KG1 (cell line): ENCODE measurements around the gene ZNF574.
"Not testable (repeated sequence)": the region's sequence is repeated elsewhere in the genome, so short reads cannot be mapped to it uniquely, and the experiment has no call there.

Experiments used
- DNase-seq: peaks from one replicate; lab custom pipeline; 2025; lab: John Stamatoyannopoulos, UW

Gene ZNF574, protein sequence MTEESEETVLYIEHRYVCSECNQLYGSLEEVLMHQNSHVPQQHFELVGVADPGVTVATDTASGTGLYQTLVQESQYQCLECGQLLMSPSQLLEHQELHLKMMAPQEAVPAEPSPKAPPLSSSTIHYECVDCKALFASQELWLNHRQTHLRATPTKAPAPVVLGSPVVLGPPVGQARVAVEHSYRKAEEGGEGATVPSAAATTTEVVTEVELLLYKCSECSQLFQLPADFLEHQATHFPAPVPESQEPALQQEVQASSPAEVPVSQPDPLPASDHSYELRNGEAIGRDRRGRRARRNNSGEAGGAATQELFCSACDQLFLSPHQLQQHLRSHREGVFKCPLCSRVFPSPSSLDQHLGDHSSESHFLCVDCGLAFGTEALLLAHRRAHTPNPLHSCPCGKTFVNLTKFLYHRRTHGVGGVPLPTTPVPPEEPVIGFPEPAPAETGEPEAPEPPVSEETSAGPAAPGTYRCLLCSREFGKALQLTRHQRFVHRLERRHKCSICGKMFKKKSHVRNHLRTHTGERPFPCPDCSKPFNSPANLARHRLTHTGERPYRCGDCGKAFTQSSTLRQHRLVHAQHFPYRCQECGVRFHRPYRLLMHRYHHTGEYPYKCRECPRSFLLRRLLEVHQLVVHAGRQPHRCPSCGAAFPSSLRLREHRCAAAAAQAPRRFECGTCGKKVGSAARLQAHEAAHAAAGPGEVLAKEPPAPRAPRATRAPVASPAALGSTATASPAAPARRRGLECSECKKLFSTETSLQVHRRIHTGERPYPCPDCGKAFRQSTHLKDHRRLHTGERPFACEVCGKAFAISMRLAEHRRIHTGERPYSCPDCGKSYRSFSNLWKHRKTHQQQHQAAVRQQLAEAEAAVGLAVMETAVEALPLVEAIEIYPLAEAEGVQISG

DNA sequence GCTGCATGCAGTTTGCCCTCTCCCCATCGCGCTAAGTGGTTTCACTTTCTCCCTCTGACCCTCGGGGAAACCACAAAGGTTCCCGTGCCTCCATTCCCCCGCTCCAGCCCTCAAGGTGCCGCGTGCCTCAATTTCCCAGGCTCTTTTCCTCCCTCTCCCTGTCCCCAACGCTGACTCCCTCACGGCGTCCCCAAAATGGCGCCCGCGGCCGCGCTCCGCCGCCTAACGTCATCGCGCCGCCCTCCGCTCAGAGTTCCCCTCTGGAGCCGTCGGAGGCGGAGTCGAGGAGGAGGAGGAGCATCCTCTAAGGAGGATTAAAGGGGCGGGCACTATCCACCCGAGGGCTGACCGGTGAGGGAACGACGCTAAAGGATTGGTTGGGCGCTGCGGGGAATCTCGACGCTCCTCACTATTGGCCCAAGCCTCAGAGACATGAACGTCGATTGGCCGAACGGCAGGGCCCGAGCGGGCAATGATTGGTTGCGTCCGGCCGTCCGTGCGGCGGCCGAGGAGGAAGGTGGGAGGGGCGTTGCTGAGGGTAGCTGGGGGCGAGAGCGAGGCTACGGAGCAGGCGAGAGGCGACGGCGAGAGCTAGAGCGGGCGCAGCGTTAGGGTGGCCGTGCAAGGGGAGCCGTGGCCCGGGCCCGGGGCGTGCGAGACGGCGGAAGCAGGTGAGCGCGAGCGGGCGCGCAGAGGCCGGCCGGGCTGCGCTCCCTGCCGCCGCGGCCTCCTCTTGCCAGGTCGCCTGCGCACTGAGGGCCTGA lies at the start of gene ZNF574:
Gene ZNF574, plus strand, starts transcription at position 551 of the 764 bp plus-strand sequence. CDS start 2,441 bp downstream, outside the sequence.
- DNase-seq, result peak; percentile 95

DNA sequence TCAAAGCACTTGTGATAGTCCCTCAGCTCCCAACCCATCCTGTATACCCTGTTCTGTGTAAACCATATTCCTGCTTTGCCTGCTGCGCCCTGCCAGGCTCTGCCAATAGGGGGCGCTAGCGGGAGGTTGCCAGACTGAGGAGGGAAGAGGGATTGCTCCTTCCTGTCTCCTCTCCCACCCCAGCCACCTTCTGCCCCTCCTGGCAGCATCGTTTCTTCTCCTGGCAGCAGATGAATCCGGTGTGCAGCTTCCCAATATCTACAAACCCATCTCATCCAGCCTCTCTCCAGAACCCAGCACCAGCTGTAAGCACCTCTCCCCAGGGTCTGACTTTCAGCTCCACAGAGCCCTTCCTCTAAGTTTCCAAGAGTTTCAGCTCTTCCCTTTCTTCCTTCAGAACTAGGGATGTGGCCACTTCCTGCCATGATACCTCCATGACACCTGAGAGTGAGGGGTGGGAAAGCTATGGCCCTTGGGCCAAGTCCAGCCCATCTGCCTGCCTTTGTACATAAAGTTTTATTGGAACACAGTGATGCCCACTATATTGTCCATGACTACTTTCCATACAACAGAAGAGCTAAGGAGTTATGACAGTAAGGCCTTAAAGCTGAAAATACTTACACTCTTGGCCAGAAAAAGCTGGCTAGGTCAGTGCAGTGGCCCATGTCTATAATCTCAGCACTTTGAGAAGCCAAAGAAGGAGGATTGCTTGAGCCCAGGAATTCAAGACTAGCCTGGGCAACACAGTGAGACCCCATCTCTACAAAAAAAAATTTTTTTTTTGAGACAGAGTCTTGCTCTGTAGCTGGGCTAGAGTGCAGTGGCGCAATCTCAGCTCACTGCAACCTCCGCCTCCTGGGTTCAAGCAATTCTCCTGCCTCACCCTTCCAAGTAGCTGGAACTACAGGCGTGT lies 47.4 kb upstream of the ZNF574 start:
- no peak for DNase-seq

DNA sequence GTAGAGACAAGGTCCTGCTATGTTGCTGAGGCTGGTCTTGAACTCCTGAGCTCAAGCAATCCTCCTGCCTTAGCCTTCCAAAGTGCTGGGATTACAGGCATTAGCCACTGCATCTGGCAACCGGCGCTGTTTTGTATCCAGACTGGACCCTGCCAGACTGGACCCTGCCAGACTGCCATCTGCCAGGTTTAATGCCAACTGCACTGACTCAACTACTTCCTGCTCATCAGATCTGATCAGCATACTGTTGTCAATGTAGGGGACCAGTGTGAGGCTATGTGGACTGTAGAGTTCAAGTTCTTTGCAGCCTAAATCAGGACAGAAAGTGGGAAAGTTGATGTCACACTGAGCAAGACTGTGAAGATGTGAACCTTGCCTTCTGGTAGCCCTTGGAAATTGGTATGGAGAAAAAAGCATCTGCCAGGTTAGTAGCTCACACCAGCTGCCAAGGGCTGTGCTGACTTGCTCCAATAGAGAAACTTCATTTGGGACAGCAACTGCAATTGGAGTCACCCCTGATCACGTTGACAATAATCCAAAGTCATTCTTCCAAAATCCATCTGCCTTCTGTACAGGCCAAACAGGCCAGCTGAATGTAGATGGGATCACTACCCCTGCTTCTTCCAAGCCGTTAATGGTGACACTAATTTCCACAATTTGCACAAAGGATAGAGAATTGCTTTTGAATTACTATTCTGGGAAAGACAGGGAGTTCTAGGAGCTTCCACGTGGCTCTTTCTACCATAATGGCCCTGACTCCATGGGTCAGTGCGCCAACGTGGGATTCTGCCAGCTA lies 45.1 kb upstream of the ZNF574 start:
- DNase-seq, result no peak

DNA sequence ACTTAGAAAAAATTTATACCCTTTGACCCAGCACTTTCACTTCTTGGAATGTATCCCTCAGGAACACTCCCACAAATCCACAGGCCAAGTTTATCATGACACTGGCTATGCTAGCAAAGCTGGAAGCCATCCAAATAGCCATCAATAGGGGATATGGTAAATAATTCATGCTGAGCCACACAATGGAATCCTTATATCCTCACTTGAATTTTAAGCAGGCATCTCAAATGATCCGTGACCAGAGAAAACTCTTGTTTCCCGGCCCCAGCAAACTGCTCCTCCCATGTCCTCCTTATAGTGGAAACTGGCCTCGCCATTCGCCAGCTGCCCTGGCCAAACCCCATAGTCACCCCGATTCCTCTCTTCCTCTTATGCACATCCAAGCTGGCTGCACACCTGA lies 43.5 kb upstream of the ZNF574 start:
- DNase-seq, result no peak

DNA sequence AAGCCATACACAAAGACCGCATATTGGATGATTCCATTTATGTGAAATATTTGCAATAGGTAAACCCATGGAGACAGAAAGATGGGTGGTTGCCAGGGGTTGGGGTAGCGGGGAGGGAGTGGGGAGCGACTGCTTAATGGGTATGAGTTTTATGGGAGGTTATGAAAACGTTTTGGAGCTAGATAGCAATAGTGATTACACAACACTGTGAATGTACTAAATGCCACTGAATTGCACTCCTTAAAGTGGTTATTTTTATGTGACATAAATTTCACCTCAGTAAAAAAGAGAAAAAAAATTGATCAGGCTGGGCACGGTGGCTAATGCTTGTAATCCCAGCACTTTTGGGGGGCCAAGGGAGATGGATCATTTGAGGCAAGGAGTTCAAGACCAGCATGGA lies 42.6 kb upstream of the ZNF574 start:
- no peak for DNase-seq

DNA sequence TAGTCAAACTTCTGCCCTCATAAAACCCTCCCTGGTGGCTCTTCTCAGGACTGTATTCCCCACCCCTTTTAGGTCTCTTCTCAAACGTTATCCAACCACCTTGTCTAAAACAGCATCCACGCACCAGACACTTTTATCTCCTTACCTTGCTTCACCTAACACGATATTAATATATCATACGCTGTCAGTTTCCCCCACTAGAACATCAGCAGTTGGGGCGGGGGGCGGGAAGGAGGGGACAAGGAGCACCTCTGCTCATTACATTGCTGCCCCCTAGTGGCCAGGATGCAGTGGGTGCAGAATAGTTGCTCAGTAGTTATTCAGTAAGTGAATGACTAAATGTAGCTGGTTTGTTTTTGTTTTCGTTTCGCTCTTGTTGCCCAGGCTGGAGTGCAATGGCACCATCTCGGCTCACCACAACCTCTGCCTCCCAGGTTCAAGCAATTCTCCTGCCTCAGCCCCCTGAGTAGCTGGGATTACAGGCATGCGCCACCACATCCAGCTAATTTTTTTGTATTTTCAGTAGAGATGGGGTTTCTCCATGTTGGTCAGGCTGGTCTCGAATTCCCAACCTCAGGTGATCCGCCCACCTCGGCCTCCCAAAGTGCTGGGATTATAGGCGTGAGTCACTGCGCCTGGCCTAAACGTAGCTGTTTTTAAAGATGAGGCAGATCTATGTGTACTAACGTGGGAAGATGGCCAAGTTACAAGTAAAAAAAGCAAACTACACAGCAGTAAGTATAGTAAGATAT lies 41.1 kb upstream of the ZNF574 start:
- peak; percentile 6 for DNase-seq

DNA sequence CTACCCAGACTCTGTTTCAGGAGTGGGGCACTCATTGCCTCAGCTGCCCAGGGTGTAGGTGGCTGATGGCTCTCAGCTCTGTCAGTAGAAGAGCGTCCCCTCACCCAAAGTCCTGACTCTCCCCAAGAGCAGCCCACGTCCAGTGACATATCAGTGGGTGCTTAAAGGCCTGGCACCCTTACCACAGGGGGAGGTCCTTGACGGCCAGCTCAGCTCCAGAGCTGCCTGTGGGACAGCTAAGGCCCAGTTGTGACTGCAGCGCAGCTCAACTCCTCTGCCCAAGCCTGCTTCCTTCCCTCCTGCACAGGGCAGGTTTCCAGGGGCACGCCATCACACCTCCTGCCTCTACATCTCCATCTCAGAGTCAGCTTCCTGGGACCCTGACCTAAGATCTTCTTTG lies 38.3 kb upstream of the ZNF574 start:
- no peak for DNase-seq

DNA sequence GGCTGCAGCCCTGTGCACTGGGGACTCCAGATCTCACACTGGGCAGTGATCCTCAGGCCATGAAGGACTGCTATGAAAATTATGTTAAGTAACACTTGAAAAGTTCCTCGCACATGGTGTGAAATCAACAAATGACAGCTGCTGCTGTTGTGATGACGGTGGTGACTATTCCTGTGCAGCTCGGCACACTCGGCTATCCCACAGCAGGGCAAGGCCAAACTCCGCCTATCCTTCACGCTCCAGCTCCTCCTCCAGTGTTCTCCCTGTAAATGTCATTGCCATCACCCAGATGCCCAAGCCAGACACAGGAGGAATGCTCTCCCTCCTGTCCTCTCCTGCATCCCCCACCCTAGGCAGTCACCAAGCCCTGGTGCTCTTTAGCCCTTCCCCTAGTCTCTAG lies 37.3 kb upstream of the ZNF574 start:
- no peak for DNase-seq

DNA sequence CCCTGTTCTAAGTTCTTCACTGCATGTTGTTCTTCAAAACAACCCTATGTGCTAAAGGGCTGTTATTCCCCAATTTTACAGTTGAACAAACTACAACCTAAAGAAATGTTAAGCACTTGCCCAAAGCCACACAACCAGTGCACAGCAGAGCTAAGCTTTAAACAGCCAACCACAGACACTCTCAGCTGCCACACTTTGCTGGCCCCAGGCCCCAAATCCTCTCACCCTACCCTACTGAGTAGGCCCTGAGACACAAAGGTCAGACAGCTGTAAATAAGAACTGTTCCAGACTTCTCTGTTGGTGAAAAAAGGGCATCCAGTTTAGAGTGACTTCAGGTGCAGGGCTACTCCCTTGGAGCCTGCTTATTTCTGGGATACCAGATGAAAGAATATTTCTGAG lies 35.9 kb upstream of the ZNF574 start:
- no peak for DNase-seq

DNA sequence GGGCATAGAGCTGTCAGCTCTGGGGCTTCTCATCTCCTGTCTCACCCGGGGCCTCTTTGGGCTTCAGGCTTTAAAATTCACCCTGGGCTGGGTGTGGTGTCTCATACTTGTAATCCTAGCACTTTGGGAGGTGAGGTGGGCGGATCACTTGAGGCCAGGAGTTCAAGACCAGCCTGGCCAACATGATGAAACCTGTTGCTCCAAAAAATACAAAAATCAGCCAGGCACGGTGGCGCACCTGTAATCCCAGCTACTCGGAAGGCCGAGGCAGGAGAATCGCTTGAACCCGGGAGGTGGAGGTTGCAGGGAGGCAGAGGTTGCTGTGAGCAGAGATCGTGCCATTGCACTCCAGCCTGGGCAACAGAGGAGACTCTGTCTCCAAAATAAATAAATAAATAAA lies 35.5 kb upstream of the ZNF574 start:
- not testable (repeated sequence) for DNase-seq

DNA sequence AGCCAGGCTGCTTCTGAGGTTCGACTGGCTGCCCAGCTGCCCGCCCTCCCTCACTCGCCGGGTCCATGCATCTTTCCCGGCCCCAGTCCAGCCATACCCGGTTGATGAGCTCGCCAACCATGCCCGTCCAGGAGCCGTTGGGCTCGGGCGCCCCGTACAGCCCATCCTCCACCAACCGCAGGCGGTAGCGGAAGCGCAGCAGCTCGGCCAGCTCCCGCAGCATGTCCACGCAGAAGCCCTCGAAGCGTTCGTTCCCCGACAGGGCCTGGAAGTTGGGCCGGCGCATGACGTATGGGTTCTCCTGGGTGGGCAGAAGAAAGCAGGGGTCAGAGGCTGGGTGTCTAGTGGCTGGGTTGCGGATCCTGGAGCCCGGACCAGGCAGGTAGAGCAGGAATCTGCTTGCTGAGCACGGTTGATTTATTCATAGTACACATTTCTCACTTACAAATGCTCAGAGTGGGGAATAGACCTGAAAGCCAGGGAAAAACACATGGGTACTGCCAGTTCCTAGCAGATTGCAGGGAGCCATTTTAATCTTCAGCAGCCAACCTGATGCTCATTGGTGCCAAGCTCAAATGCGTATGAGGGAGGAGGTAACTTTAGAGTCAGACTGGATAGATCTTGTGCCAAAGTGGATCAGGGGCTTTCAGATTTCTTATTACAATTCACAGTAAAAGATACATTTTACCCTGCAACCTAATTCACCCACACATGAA lies 33.4 kb upstream of the ZNF574 start:
- no peak for DNase-seq

DNA sequence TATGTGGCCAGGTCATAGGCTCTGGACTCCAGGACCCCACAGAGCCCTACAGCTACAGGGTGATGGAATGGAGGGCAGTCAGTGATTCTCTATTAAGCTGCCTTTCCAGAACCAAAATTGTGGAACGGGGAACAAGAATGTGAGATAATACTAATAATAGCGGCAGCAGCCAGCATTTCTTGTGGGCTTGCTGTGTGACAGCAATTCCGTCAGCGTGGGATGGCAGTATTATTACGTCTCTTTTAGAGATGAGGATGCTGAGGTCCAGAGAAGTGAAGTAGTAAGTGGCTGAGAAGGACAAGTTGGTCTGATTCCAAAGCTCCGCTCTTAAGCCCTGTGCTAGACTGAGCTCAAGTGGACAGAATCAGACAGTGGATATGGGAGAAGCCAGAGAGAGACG lies 30.4 kb upstream of the ZNF574 start:
- DNase-seq, result no peak

DNA sequence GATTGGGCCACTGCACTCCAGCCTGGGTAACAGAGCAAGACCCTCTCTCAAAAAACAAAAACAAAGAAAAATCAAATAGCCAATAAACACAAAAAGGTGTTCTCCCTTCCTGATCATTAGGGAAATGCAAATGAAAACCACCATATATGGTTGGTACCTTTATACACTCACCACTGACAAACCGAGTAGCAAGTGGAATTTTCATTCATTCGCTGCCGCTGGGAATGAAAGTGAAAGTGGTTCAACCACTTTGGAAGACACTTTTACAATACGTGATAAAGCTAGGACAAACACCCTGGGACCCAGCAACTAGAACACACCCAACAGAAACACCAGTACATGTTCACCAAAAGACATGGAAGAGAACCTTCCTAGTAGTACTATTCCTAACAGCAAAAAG lies 27.0 kb upstream of the ZNF574 start:
- no peak for DNase-seq

DNA sequence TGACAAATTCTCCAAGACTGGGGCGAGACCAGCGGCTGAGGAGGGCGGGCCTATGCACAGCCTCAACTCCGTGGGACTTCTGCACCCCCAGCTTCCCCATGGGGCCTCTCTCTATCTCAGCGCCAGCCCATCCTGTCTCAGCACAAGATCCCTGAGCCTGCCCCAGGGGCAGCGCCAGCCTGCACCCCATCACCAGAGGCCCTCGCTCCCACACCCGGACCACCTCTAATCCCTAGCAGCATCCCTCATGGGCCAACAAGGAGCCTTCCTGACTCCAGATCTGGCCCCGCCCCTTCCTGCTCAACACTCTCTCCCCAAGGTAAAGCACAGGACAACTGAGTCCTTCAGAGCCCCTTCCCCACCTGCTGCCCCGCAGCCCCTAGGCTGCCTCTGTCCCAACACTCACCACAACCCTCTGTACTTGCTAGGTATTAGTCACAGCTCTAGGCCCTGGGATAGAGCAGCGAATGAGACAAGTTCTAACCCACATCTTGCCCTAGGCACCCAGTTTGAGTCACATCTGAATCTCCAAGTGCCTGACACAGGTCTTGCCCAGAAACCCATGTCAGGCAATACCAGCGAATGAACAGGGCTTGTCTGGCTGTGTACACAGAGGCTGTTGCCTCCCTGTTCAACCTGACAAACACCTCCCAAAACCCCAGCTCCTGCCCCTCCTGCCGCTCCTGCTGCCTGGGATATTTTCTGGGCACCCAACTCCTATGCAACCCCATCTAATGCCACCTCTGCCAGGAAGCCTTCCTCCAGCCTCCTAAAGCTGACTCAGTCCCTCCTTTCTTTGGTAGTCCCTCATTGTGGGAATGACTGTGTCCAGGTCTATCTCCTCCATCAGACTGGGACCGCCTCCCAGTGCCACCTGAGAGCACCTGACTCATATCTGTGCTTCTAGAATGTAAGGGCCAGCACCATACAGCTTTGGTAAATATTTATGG lies 24.5 kb upstream of the ZNF574 start:
- no peak for DNase-seq

DNA sequence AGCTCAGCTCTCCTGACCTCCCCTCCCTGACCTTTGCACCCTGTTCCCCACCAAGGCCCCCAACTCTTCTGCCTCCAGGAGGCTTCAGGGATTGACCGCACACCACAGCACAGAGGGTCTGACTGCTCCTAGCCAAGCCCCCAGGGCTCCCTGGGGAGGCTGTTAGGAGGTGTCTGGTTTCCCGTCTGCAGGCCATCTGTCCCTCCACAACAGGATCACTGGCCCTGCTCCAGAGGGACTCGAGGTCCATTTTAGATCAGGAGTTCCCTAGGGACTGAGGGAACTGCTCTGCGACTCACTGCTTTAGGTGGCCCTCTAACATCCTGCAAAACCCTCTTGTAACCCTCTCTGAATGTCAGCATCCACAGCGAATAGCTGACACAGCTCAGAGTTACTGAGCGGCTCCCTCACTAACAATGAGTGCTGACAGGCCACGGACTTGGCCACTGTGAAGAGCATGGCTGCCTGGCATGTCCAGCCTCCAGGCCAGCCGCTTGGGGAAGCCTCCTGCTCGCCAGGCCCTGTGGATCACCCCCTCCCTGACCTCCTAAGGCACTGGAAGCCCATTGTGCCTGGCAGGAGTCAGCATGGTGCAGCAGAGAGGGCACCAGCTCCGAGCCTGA lies 23.6 kb upstream of the ZNF574 start:
- DNase-seq, result no peak

DNA sequence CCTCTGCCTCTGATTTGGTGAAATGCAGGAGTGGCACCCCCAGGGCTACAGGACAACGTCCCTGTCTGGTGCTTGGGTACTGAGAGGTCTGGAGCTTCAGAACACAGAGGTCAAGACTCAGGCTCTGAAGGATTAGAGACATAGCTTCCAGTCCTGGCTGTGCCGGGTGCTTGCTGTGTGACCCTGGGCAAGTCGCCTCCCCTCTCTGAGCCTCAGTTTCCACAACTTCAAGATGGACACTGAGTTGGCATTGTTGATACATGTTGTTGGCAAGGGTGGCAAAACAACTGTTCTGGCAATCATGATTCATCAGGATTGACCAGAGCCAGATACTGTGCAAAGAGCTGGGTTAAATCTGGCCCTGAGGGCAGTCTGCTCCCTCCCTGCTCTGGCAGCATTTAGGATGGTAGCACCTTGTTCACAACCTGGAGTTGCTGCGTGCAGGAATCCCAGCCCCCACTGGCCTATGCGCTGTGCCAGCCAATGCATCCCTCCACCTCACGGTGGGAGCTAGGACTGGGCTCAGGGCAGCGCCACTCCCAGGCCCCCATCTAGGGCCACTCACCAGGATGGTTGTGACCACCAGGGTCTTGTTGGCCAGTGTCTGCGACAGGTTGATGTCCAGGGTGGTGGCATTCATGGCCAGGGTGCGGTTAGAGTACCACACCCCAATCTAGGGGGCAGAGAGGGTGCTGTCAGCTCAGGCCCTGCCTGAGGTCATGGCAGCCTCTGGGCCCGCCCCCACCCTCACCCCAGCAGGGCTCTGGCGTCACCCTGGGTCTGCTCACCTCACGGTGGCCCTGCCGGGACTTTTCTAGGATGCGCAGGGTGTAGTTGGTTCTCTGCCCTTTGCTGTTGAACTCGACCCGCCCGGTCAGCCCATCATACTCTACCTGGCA lies 22.7 kb upstream of the ZNF574 start:
- no peak for DNase-seq
